Ovary (tissue), 3 donors: ENCODE measurements around the gene ADK.

Experiments used
- CTCF ChIP-seq, 3 donors: fragments of 450-650 bp in 2 of 3; fragments of 200-600 bp in 1 of 3; IDR thresholded peaks; one replicate each; pipeline versions ENCODE4 v1.5.1 to v1.8.0; 2016 to 2022; ENCODE audit warnings: antibody characterized with exemption in 3 of 3, mild to moderate bottlenecking in 1 of 3
- EP300 ChIP-seq: sonication (generic); formaldehyde crosslinking; IDR thresholded peaks from one replicate; pipeline ENCODE4 v1.6.1; 2017; ENCODE audit warnings: antibody characterized with exemption
- donor health status: DM: no; HTN: no; CAD: no.

DNA sequence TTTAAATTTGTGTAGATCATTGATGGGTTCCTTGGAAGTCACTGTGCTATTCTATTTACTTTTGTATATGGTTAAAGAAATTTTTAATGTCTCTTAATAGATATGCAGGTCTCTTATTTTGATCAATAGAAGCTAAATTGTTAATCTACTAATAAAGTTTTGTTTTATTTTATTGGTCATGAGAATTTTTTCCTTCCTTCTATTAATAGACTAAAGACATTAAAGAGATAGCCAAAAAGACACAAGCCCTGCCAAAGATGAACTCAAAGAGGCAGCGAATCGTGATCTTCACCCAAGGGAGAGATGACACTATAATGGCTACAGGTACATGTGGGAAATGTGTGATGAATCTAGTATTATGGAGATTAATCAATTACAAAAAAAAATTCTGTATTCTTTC, 449.1 kb downstream of the ADK start:
- TF ChIP-seq CTCF (IDR thresholded peaks at IDR 0.05) (no peak), EP300 (no peak)
